HL-60 (cell line): ENCODE results near the gene NCSTN.

ENCODE experiments used
- DNase-seq, 2 experiments: peaks; one replicate each; pipeline ENCODE4 v3.0.0-alpha.2; 2010 to 2020; ENCODE audit warnings: low read depth in 1 of 2, low spot score in 1 of 2
- H3K27ac ChIP-seq: fragments of 250-450 bp; sonication (Bioruptor Pico); replicated peaks from 2 replicates; pipeline ENCODE4 v1.5.1; 2020; ENCODE audit warnings: mild to moderate bottlenecking, moderate library complexity
- H3K27me3 ChIP-seq: fragments of 250-450 bp; sonication (Bioruptor Pico); 2 replicates; pipeline ENCODE4 v1.5.1; 2021; ENCODE audit warnings: mild to moderate bottlenecking, moderate library complexity; ENCODE audit not compliant: insufficient read depth, poor library complexity, severe bottlenecking
- H3K4me3 ChIP-seq: replicated peaks from 2 replicates; pipeline ENCODE4 v1.5.1; 2011; ENCODE audit warnings: mild to moderate bottlenecking, control low read depth, low read length; ENCODE audit not compliant: insufficient read depth
- GABPA ChIP-seq: IDR thresholded peaks from 2 replicates; pipeline ENCODE4 v1.6.1; 2012; ENCODE audit warnings: low read depth
- POLR2AphosphoS5 ChIP-seq: IDR thresholded peaks from 2 replicates; pipeline ENCODE4 v1.6.1; 2012; ENCODE audit warnings: low read depth
- SPI1 ChIP-seq: IDR thresholded peaks from 2 replicates; pipeline ENCODE4 v1.6.1; 2012; ENCODE audit warnings: low read depth, mild to moderate bottlenecking, borderline replicate concordance
- TF ChIP-seq, protein P1 (sequence below): IDR thresholded peaks from one replicate; pipeline ENCODE4 v1.5.1; 2011; ENCODE audit warnings: low read length, control low read depth, inconsistent platforms; ENCODE audit not compliant: insufficient read depth
- TF ChIP-seq, protein P2 (sequence below): IDR thresholded peaks from 2 replicates; pipeline ENCODE4 v1.6.1; 2012; ENCODE audit warnings: low read depth; ENCODE audit not compliant: insufficient replicate concordance

NCSTN gene

DNA sequence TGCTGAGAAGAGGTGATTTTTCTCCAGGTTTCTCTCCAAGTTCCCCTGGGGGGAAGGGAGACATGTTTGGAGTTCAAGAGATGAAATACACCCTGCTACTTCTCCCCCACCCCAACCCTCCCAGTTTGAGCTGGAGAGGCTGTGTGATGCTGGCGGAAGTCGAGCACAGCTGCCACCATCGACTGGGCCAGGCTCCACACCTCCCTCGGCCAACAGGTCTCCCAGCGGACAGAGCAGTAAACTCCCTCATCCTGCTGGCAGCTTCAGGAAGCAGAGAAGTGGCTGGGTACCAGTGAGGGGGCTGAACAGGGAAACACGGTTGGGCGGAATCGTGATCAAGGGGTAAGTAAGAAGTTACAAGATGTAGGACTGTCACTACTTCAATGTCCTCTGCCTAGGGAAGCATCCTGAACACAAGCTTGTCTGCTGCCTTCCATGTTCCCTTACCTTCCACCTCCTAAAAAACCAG lies 17.1 kb downstream of the NCSTN start:
- Histone ChIP-seq H3K4me3 (no peak overlapping the region), H3K27me3 (no peaks in the 10 kb centered on the region), H3K27ac (no peak overlapping the region)
- TF ChIP-seq SPI1, result no peak
- TF ChIP-seq, protein P1, sequence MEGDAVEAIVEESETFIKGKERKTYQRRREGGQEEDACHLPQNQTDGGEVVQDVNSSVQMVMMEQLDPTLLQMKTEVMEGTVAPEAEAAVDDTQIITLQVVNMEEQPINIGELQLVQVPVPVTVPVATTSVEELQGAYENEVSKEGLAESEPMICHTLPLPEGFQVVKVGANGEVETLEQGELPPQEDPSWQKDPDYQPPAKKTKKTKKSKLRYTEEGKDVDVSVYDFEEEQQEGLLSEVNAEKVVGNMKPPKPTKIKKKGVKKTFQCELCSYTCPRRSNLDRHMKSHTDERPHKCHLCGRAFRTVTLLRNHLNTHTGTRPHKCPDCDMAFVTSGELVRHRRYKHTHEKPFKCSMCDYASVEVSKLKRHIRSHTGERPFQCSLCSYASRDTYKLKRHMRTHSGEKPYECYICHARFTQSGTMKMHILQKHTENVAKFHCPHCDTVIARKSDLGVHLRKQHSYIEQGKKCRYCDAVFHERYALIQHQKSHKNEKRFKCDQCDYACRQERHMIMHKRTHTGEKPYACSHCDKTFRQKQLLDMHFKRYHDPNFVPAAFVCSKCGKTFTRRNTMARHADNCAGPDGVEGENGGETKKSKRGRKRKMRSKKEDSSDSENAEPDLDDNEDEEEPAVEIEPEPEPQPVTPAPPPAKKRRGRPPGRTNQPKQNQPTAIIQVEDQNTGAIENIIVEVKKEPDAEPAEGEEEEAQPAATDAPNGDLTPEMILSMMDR, result no peak
- TF ChIP-seq POLR2AphosphoS5, result no peak
- TF ChIP-seq, protein P2, sequence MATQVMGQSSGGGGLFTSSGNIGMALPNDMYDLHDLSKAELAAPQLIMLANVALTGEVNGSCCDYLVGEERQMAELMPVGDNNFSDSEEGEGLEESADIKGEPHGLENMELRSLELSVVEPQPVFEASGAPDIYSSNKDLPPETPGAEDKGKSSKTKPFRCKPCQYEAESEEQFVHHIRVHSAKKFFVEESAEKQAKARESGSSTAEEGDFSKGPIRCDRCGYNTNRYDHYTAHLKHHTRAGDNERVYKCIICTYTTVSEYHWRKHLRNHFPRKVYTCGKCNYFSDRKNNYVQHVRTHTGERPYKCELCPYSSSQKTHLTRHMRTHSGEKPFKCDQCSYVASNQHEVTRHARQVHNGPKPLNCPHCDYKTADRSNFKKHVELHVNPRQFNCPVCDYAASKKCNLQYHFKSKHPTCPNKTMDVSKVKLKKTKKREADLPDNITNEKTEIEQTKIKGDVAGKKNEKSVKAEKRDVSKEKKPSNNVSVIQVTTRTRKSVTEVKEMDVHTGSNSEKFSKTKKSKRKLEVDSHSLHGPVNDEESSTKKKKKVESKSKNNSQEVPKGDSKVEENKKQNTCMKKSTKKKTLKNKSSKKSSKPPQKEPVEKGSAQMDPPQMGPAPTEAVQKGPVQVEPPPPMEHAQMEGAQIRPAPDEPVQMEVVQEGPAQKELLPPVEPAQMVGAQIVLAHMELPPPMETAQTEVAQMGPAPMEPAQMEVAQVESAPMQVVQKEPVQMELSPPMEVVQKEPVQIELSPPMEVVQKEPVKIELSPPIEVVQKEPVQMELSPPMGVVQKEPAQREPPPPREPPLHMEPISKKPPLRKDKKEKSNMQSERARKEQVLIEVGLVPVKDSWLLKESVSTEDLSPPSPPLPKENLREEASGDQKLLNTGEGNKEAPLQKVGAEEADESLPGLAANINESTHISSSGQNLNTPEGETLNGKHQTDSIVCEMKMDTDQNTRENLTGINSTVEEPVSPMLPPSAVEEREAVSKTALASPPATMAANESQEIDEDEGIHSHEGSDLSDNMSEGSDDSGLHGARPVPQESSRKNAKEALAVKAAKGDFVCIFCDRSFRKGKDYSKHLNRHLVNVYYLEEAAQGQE, result no peak
- no peak for TF ChIP-seq GABPA
- DNase-seq, result no peak

DNA sequence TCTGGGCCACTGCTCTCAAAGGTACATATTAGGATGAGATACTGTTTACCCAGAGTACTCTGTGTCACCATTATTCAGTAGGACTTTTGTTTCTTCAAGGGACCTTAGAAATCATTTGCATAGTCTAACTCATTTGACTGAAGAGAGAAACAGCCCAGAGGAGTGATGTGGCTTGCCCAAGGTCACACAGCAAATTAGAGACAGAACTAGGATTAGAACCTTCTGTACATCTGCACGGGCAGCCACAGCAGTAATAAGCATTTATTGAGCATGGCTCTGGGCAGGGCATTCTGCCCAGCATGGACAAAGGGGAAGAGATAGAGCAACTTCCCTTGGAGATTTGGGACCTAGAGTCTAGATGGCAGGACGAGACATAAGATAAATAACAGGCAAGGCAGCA lies 18.0 kb downstream of the NCSTN start:
- no peak overlapping the region for H3K27ac ChIP-seq
- DNase-seq, result no peak
- H3K4me3 ChIP-seq, result no peak overlapping the region
- TF ChIP-seq, protein P2, result no peak
- TF ChIP-seq SPI1, result no peak
- no peak for TF ChIP-seq GABPA
- TF ChIP-seq POLR2AphosphoS5, result no peak
- TF ChIP-seq, protein P1, result no peak
- no peaks in the 10 kb centered on the region for H3K27me3 ChIP-seq

DNA sequence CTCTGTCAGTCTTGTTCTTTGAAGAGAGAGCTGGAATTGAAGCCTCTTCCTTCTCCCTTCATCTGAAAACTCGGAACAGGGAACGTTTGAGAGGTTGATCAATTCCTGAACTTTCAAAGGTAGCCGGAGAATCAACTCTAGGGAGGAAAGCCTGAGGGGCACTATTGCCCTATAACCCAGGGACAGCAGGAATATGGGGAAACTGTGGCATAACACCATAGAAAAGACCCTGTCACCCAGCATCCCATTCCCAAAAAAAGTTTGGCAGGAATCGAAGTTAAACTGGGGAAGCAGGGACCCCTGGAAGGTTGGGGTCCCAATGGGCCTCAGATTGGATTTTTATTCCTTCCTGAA lies 18.6 kb downstream of the NCSTN start:
- no peak for DNase-seq
- H3K4me3 ChIP-seq, result no peak overlapping the region
- TF ChIP-seq, protein P2, result no peak
- no peak for TF ChIP-seq GABPA
- no peak for TF ChIP-seq SPI1
- TF ChIP-seq, protein P1, result no peak
- no peak for TF ChIP-seq POLR2AphosphoS5
- H3K27me3 ChIP-seq, result no peaks in the 10 kb centered on the region
- no peak overlapping the region for H3K27ac ChIP-seq
